GM12878 (cell line): Measurements from ENCODE around the gene NPBWR2. TPM values are rescaled to one million over a fixed set of nuclear protein-coding genes. Genes with fewer than 3 reads are reported as not detected.

Source experiments
- BRCA1 ChIP-seq: IDR thresholded peaks from 2 replicates; pipeline ENCODE4 v1.6.1; 2011; ENCODE audit warnings: low read depth, low read length, improper control_type of control experiment
- CBFB ChIP-seq: IDR thresholded peaks from 2 replicates; pipeline ENCODE4 v1.6.1; 2016; ENCODE audit warnings: antibody characterized with exemption, low read depth
- CHD2 ChIP-seq: IDR thresholded peaks from 2 replicates; pipeline ENCODE4 v1.6.1; 2011; ENCODE audit warnings: low read depth, low read length, improper control_type of control experiment, borderline replicate concordance
- CHD4 ChIP-seq: fragments of 200-600 bp; sonication (generic); IDR thresholded peaks from 2 replicates; pipeline ENCODE4 v1.6.1; 2016; ENCODE audit warnings: mild to moderate bottlenecking
- CUX1 ChIP-seq: IDR thresholded peaks from 2 replicates; pipeline ENCODE4 v1.6.1; 2012; ENCODE audit warnings: improper control_type of control experiment, low read depth, low read length; ENCODE audit not compliant: insufficient replicate concordance
- E2F8 ChIP-seq: fragments of 450-650 bp; IDR thresholded peaks from 2 replicates; pipeline ENCODE4 v1.6.1; 2018; ENCODE audit warnings: mild to moderate bottlenecking, low read depth, moderate library complexity; ENCODE audit not compliant: partially characterized antibody
- EED ChIP-seq: sonication (generic); IDR thresholded peaks from 2 replicates; pipeline ENCODE4 v1.6.1; 2016; ENCODE audit warnings: antibody characterized with exemption, low read depth
- HDAC2 ChIP-seq: fragments of 200-600 bp; sonication (generic); IDR thresholded peaks from 2 replicates; pipeline ENCODE4 v1.6.1; 2017
- JUND ChIP-seq: IDR thresholded peaks from 2 replicates; pipeline ENCODE4 v1.6.1; 2012; ENCODE audit warnings: low read depth, mild to moderate bottlenecking, low read length, improper control_type of control experiment, moderate library complexity
- KDM1A ChIP-seq: fragments of 200-600 bp; sonication (generic); IDR thresholded peaks from 2 replicates; pipeline ENCODE4 v1.6.1; 2016; ENCODE audit warnings: borderline replicate concordance
- MAX ChIP-seq: IDR thresholded peaks from 2 replicates; pipeline ENCODE4 v1.6.1; 2012; ENCODE audit warnings: low read depth, low read length, improper control_type of control experiment
- MXI1 ChIP-seq: fragments of 150-350 bp; IDR thresholded peaks from 2 replicates; pipeline ENCODE4 v1.6.1; 2011; ENCODE audit warnings: low read depth, mild to moderate bottlenecking, inconsistent platforms, low read length, improper control_type of control experiment
- NBN ChIP-seq: fragments of 450-650 bp; IDR thresholded peaks from 2 replicates; pipeline ENCODE4 v1.6.1; 2016
- PBX3 ChIP-seq: IDR thresholded peaks from 2 replicates; pipeline ENCODE4 v1.6.1; 2011; ENCODE audit warnings: mild to moderate bottlenecking, low read depth, low read length, moderate library complexity; ENCODE audit not compliant: insufficient replicate concordance
- PKNOX1 ChIP-seq: fragments of 450-650 bp; IDR thresholded peaks from 2 replicates; pipeline ENCODE4 v1.6.1; 2016; ENCODE audit warnings: mild to moderate bottlenecking
- POU2F2 ChIP-seq: IDR thresholded peaks from 3 replicates; pipeline ENCODE4 v1.6.1; 2011; ENCODE audit warnings: low read depth, mild to moderate bottlenecking, low read length, borderline replicate concordance
- RBBP5 ChIP-seq: fragments of 200-600 bp; sonication (generic); conservative IDR thresholded peaks from 2 replicates; pipeline ENCODE4 v1.6.1; 2016
- SIN3A ChIP-seq: IDR thresholded peaks from 2 replicates; pipeline ENCODE4 v1.6.1; 2012; ENCODE audit warnings: low read depth, low read length, improper control_type of control experiment
- SMAD1 ChIP-seq: fragments of 450-650 bp; IDR thresholded peaks from 2 replicates; pipeline ENCODE4 v1.6.1; 2018; ENCODE audit warnings: mild to moderate bottlenecking, low read depth; ENCODE audit not compliant: partially characterized antibody
- SMC3 ChIP-seq: IDR thresholded peaks from 2 replicates; pipeline ENCODE4 v1.6.1; 2011; ENCODE audit warnings: low read length, improper control_type of control experiment, borderline replicate concordance
- ZNF24 ChIP-seq: fragments of 450-650 bp; IDR thresholded peaks from 2 replicates; pipeline ENCODE4 v1.6.1; 2017; ENCODE audit warnings: antibody characterized with exemption, mild to moderate bottlenecking
- ZNF622 ChIP-seq: fragments of 450-650 bp; IDR thresholded peaks from 2 replicates; pipeline ENCODE4 v1.6.1; 2017; ENCODE audit warnings: mild to moderate bottlenecking, inconsistent platforms
- polyA plus RNA-seq, 11 experiments: library from polyadenylated mRNA; depleted of rRNA in 4 of 11; unstranded in 6 of 11; stranded (reverse) in 5 of 11; fragments of >200 nt; fragmentation: Nextera tagmentation in 4 of 11; fragmentation: Illumina TruSeq in 1 of 11; extraction: Ambion mirVana in 4 of 11; extraction: Trizol in 1 of 11; gene quantifications; 1 replicate in 1 of 11; 2 replicates in 10 of 11; pipeline versions ENCODE4 v1.2.1 to v1.2.3, GENCODE V29; 2011 to 2016; ENCODE audit warnings: inconsistent platforms in 2 of 11, missing spikeins in 2 of 11, low read depth in 1 of 11
- total RNA-seq, 4 experiments: library from RNA; depleted of rRNA in 3 of 4; stranded (reverse); fragments of >200 nt in 3 of 4; fragmentation: Illumina TruSeq in 1 of 4; extraction: Trizol in 1 of 4; gene quantifications; 2 replicates each; pipeline versions ENCODE4 v1.2.1 to v1.2.3, GENCODE V29; 2013 to 2021

The NPBWR2 gene
- total and polyA plus RNA-seq, 10 of the 15 experiments (the other 5 are each of a cell fraction or from before 2014, with no cell fraction given): not detected

- TF ChIP-seq CUX1 (no peak), E2F8 (peak; percentile 27), SMAD1 (no peak), MAX (no peak), MXI1 (no peak), EED (no peak), BRCA1 (no peak), JUND (no peak), CBFB (no peak), NBN (peak; percentile 66; the same call in 1 of the 2 replicates), ZNF622 (no peak), SMC3 (no peak), HDAC2 (no peak), POU2F2 (peak; percentile 91; the same call in 1 of the 3 replicates), ZNF24 (no peak), PKNOX1 (no peak), CHD2 (0 out of 2 replicates have a peak, but pooled peaks have one; percentile 21), SIN3A (no peak), KDM1A (no peak), PBX3 (no peak), CHD4 (no peak), RBBP5 (no peak)
These were observed 7.3 kb downstream of the NPBWR2 start (continued) for GRCh38 chr20:64099880-64100565.
